Glutamatergic neuron (in vitro differentiated cells): ENCODE data around the gene NPAS2. TPM values are rescaled to one million over a fixed set of nuclear protein-coding genes. Genes with fewer than 3 reads are reported as not detected.

ENCODE experiments used
- DNase-seq: peaks from one replicate; pipeline ENCODE4 v3.0.0; 2022
- H3K27ac Mint-ChIP-seq: one replicate; pipeline ENCODE4 v1.8.0; 2020; ENCODE audit warnings: mild to moderate bottlenecking, mixed read lengths, inconsistent platforms; ENCODE audit not compliant: unreplicated experiment
- H3K27me3 Mint-ChIP-seq: one replicate; pipeline ENCODE4 v1.8.0; 2020; ENCODE audit warnings: mild to moderate bottlenecking, moderate library complexity, mixed read lengths, inconsistent platforms; ENCODE audit not compliant: unreplicated experiment
- H3K36me3 Mint-ChIP-seq: one replicate; pipeline ENCODE4 v1.8.0; 2020; ENCODE audit warnings: mild to moderate bottlenecking, mixed read lengths, inconsistent platforms; ENCODE audit not compliant: unreplicated experiment
- H3K4me1 Mint-ChIP-seq: one replicate; pipeline ENCODE4 v1.8.0; 2020; ENCODE audit warnings: mild to moderate bottlenecking, low read depth, mixed read lengths, inconsistent platforms; ENCODE audit not compliant: unreplicated experiment
- H3K4me3 Mint-ChIP-seq: one replicate; pipeline ENCODE4 v1.8.0; 2020; ENCODE audit warnings: mild to moderate bottlenecking, mixed read lengths, inconsistent platforms; ENCODE audit not compliant: unreplicated experiment
- H3K9me3 Mint-ChIP-seq: one replicate; pipeline ENCODE4 v1.8.0; 2020; ENCODE audit warnings: mild to moderate bottlenecking, moderate library complexity, mixed read lengths, inconsistent platforms; ENCODE audit not compliant: unreplicated experiment
- total RNA-seq: library from RNA; stranded (reverse); fragmentation: NEBNext Ultra II Directional; extraction: Animal tissue kit (Norgen Biotek cat#: 25700); gene quantifications from one replicate; pipeline ENCODE4 v1.2.1, GENCODE V29; 2021; ENCODE audit not compliant: unreplicated experiment
- TF ChIP-seq, protein P1 (sequence below): fragments of 200-600 bp; sonication (generic); IDR thresholded peaks from one replicate; pipeline ENCODE4 v1.5.0; 2021; ENCODE audit not compliant: partially characterized antibody, unreplicated experiment

NPAS2 gene
- total RNA-seq, 1 donor from 2014 or later: 0.54 TPM

GRCh38 chr2:100934504-100935371 is 114.8 kb downstream of the NPAS2 start:
- no peaks in the 10 kb centered on the region for H3K36me3 Mint-ChIP-seq

GRCh38 chr2:100935372-100935752 is 115.4 kb downstream of the NPAS2 start:
- no peak for DNase-seq
- Mint-ChIP-seq H3K4me1 (no peaks in the 10 kb centered on the region), H3K36me3 (no peaks in the 10 kb centered on the region), H3K4me3 (no peak overlapping the region), H3K9me3 (no peaks in the 10 kb centered on the region), H3K27ac (no peak overlapping the region), H3K27me3 (peaks cover 2% of the 10 kb centered on the region)
- TF ChIP-seq, protein P1, sequence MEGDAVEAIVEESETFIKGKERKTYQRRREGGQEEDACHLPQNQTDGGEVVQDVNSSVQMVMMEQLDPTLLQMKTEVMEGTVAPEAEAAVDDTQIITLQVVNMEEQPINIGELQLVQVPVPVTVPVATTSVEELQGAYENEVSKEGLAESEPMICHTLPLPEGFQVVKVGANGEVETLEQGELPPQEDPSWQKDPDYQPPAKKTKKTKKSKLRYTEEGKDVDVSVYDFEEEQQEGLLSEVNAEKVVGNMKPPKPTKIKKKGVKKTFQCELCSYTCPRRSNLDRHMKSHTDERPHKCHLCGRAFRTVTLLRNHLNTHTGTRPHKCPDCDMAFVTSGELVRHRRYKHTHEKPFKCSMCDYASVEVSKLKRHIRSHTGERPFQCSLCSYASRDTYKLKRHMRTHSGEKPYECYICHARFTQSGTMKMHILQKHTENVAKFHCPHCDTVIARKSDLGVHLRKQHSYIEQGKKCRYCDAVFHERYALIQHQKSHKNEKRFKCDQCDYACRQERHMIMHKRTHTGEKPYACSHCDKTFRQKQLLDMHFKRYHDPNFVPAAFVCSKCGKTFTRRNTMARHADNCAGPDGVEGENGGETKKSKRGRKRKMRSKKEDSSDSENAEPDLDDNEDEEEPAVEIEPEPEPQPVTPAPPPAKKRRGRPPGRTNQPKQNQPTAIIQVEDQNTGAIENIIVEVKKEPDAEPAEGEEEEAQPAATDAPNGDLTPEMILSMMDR: no peak

More at GRCh38 chr2:100934504-100935371, 114.8 kb downstream of the NPAS2 start:
- no peaks in the 10 kb centered on the region for H3K4me1 Mint-ChIP-seq
- no peak overlapping the region for H3K4me3 Mint-ChIP-seq
- H3K27ac Mint-ChIP-seq: no peak overlapping the region
- H3K27me3 Mint-ChIP-seq: peaks cover 2% of the 10 kb centered on the region
- TF ChIP-seq, protein P1: no peak
- DNase-seq: no peak
- H3K9me3 Mint-ChIP-seq: no peaks in the 10 kb centered on the region

GRCh38 chr2:100936070-100936741 is 116.3 kb downstream of the NPAS2 start:
- DNase-seq: no peak
- Mint-ChIP-seq H3K4me3 (no peak overlapping the region), H3K36me3 (no peaks in the 10 kb centered on the region), H3K27ac (no peak overlapping the region), H3K9me3 (no peaks in the 10 kb centered on the region), H3K27me3 (peaks cover 2% of the 10 kb centered on the region), H3K4me1 (no peaks in the 10 kb centered on the region)
- TF ChIP-seq, protein P1: no peak

DNA sequence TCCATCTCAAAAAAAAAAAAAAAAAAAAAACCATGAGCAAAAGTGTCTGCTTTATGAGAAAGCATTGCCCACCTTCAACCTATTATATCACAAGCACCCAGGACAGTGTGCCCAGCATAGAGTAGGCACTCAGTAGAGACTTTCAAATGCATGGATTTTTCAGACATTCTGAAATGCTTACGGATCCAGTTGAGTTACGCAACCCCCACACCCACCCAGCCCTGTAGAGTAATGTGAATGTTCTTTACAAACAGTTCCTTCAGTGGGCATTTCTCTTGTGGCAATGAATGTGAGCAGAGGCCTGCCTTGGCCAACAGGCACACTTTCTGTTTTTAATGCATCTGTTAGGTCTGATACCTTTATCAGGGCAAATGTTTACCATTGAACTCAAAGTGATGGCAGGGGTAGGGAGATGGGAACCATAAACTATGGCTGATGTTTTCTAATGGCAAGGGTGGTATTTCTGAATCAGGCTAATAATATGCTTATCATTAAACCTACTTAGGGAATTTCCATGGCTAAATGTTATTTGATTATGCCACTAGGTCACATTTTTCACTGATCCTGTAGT is 117.1 kb downstream of the NPAS2 start:
- H3K9me3 Mint-ChIP-seq: no peaks in the 10 kb centered on the region
- H3K27ac Mint-ChIP-seq: no peak overlapping the region
- TF ChIP-seq, protein P1: no peak
- no peak overlapping the region for H3K4me3 Mint-ChIP-seq
- no peaks in the 10 kb centered on the region for H3K4me1 Mint-ChIP-seq
- peaks cover 2% of the 10 kb centered on the region for H3K27me3 Mint-ChIP-seq
- DNase-seq: no peak
- H3K36me3 Mint-ChIP-seq: no peaks in the 10 kb centered on the region
